GM21447 (cell line): Measurements from ENCODE around the gene HHATL.

ENCODE experiments used
- ATAC-seq: cut with Tn5 transposase; IDR thresholded peaks from one replicate; pipeline ENCODE4 v1.9.1; 2021; ENCODE audit not compliant: unreplicated experiment

Gene HHATL

DNA sequence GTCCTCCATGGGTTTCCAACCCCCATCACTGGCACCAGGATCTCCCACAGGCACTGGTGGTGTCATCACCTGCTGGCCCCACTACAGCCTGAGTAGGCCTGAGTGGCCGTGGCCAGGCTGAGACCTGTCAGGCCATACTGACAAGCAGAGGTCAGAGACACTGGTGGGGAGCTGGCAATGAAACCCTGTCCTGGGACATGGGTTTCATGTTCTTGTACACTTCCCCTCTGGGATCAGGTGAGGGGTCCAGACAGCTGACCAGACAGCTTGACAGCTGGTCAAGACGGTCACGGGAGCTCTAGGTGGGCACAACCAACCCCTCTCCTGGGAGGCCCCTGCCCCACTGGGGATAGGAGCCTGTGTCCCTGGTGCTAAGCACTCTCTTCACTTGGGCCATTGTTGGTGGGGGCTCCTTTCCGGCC lies 36.0 kb downstream of the HHATL start:
- no peak for ATAC-seq

DNA sequence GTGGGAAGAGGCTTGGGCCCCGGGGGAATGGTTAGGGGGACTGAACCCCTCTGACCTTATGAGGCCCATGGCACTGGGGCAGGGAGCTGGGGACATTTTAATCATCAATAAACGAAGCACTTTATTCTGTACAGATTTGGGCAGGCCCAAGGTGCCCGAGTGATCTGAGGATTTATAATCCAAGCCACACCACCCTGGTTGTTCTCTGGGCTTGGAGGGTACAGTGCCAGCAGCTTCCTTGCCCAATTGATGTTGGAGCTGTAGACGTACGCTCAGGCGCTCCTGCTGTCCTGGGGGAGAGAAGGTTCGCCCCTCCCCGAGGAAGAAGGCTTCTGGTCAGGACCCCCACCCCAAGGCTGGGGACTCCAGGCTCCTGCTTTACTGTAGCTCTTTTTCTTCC lies 36.6 kb downstream of the HHATL start:
- no peak for ATAC-seq

DNA sequence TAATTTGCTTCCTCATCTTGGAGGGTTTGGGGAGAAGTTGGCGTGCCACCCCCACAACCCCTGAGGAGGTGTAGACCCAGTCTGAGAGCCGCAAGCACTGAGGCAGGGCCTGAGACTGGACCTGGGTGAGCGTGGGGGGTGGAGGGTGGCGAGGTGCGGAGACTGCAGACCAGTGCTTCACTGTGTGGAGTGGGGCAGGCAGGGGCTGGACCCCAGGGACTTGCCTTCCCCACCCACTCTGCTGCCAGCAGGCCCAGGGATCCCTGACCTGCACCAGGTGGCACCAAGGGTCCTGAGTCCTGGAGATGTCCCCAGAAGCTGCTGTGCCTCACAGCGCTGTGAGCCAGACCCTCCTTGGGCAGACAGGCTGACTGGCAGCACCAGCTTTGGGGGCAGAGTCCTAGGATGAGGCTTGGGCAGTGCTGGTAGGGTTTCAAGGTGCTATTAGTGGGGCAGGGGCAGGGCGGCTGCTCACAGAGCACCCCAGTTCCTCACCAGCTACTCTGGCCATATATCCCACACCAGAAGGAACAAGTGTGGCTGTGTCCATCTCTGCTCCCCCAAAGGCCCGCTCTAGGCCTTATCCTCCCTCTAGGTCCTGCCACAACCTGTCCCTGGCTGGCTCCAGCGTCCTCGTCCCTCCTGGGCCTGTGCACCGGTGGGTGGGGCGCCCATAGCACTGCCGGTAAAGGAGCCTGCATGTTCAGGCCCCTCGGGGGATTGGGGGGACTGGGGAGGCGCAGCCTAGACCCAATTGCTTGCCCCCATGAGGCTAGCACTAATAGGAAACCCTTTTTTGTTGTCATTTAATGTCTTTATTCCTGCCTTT lies 37.3 kb downstream of the HHATL start:
- ATAC-seq = no peak

DNA sequence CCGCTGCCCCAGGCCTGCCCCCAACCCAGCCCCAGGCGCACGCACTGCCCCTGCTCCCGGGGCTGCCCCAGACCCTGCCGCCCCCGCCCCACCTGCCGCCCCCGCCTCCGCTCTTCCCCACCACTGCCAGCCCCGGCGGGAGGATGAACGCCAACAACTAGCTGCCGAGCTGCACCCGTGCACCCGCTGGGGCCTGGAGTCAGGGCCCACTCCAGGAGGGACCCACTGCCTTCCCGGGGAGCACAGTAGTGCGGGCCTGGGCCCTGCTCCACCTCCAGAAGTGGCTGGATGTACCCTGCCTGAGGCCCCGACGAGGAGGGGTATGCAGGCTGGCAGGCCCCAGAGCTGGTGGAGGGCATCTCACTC lies 38.2 kb downstream of the HHATL start:
- ATAC-seq = no peak

DNA sequence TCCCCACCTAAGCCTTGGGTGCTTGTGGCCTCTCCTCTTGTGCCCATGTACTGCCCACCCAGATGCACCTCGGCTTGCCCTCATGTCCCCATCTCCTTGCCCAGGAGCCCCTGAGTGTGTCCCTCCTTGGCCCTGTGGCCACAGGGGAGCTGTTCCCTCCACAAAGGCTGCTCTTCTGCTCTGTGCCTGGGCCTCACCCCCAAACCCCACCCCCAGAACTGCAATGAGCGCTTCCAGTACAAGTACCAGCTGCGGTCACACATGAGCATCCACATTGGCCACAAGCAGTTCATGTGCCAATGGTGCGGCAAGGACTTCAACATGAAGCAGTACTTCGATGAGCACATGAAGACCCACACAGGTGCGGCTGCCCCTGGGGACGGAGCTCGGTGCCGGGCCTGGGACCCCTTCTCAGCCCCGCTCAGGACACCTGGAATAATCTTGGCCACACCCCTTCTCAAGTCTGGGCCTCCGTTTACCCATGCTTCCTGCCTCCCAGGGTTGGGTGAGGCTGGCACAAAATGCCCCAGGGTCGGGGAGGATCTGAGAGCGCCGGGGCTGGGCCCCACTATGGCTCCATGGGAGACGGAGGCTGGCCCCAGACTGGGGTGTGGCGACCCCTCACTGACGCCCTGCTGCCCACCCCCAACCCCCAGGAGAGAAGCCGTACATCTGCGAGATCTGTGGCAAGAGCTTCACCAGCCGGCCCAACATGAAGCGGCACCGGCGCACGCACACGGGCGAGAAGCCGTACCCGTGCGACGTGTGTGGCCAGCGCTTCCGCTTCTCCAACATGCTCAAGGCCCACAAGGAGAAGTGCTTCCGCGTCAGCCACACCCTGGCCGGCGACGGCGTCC lies 38.8 kb downstream of the HHATL start:
- no peak for ATAC-seq

DNA sequence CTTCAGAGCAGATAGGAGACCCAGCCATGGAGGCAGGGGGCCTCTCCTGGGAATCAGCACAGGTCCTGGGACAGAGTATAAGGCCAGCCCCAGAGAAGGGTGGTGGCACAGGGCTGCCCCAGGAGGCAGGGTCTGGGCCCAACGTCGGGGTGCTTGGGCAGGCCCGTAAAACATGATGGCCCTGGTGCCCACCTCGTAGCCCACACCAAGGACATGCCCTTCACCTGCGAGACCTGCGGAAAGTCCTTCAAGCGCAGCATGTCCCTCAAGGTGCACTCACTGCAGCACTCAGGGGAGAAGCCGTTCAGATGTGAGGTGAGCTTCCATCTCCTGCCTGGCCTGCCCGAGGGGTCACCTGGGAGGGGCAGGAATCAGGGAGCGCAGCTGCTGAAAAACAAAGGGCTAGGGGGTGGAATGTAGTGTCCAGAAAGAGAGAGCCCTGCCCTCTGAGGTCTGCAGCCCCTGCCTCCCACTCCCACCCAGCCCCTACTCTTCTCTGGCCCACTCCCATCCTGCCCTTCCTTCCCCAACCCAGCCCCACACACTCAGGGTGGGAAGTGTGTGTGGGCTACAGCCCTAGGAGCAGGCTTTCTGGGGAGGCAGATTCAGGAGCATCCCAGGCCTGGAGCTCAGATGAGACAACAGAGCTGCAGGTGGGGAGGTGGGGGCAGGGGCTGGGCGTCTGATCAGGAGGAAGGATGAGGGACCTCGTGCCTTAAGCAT lies 39.6 kb downstream of the HHATL start:
- no peak for ATAC-seq

DNA sequence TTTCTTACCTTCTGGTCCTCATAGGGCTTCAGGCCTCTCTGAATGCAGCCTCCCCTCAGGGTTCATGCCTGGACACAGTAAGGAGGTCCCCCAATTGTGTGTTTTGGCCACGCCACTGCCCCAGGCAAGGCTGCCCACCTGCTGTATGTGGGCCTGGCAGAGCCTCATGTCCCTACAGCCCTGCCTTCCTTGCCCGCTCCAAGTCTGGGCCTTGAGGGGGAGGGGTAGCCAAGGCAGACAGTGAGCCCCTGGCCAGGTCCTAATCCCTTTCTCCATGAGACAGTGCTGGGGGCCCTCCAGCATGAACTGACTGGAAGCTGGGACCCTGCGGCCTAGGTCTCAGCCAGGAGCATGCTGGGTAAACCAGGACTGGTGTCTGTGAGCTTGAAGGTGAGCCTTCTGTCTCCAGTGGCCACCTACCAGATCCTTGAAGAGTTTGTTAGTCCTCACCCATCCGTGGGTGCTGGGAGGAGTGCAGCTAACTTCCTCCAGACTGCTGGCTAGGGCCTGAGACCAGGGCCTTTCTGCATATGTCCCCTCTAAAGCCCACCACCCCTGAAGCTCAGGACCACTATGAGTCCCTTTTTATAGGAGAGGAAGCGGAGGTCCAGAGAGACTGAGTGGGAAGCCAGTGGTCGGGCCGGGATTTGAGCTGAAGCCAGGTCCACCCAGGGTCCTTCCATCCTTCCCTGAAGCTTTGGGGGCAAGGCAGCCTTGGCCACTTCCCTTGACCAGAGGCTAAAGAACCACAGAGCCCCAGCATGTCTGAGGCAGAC lies 40.4 kb downstream of the HHATL start:
- ATAC-seq = no peak

DNA sequence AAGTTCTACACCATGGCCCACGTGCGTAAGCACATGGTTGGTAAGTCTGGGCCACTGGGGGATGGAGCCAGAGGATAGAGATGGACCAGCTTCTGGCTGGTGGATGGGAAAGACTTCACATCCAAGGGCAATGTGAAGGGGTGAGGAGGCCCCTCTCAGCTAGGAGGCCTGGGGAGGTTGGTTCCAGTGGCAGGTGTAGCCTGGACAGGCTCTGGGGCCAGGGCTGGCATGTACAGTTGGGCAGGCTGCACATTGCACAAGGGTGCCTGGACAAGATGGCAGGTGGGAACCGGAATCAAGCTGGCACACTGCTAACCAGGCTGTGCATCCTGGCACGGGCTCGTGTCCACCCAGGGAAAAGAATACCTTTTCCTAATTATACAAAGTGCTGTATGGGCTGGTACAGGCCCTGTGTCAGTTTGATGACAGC lies 41.0 kb downstream of the HHATL start:
- ATAC-seq = no peak

DNA sequence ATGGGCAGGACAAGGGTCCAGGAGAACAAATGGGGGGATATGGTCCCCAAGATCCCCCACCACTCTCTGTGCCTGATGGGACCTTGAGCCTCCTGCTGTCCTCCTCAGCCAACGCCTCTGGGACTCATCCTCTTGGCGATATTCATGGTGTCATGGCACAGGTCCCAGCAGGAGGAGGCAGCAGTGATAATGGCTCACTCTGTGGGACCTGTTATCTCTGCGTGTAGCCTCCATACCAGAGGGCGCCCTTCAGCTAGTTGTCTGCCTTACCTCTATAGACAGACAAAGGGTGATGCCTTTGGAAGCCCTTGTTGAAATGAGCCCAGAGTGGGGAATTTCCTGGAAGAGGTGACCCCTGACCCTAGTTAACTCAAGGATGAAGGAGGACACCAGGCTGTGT lies 41.7 kb downstream of the HHATL start:
- ATAC-seq = no peak

DNA sequence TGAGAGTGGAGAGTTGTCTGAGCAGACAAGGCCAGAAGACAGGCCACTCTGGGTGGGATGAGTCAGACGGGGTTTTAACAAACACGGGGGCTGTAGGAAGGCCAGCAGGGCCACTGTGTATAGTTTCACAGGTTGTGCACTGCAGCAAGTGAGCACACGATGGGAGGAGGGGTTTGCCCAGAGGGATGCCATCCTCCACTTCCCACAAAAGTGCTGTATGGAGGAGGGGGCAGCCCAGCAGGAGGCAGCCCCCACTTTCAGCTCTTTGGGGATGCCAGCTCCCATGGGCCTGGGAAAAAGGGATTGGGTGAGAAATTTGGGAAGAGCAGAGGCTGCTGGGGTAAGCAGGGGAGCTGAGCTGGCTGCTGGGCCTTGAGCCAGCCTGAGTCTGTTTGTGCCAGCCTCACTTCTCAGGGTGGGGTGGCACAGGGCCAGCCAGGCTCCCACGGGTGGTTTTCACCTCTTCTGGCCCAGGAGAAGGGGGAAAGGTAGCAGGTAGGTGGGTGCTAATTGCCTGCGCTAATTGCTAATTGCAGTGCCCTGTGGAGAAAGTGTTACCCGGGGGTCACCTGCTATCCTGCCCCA lies 42.4 kb downstream of the HHATL start:
- no peak for ATAC-seq

DNA sequence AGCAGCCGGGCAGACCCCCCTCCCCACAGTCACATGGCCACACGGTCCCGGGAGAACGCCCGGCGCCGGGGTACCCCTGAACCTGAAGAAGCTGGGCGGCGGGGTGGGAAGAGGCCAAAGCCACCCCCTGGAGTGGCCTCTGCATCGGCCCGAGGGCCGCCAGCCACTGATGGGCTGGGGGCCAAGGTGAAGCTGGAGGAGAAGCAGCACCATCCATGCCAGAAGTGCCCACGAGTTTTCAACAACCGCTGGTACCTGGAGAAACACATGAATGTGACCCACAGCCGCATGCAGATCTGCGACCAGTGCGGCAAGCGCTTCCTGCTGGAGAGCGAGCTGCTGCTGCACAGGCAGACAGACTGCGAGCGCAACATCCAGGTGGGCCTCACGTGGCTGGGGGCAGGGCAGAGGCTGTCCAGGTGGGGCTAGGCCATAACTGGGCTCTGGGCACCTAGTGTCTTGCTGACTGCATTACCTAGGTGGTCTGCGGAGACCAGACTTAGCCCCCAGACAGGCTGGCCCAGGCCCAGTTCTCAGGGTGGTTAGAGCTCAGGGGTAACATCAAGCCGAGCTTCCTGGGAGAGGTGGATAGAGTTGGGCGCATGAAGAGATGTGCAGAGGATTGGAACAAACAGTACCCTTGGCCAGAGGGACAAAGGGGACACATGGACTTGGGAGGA lies 43.0 kb downstream of the HHATL start:
- no peak for ATAC-seq

DNA sequence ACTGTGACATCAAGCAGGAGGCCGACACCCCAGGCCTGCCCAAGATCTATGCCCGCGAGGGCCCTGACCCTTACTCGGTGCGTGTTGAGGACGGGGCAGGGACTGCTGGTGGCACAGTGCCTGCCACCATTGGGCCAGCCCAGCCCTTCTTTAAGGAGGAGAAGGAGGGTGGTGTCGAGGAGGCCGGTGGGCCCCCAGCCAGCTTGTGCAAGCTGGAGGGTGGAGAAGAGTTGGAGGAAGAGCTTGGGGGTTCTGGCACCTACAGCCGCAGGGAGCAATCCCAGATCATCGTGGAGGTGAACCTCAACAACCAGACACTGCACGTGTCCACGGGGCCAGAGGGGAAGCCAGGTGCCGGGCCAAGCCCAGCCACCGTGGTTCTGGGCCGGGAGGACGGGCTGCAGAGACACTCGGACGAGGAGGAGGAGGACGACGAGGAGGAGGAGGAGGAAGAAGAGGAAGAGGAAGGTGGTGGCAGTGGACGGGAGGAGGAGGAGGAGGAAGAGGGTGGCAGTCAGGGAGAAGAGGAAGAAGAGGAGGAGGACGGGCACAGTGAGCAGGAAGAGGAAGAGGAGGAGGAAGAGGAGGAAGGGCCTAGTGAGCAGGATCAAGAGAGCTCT lies 43.7 kb downstream of the HHATL start:
- ATAC-seq = no peak

DNA sequence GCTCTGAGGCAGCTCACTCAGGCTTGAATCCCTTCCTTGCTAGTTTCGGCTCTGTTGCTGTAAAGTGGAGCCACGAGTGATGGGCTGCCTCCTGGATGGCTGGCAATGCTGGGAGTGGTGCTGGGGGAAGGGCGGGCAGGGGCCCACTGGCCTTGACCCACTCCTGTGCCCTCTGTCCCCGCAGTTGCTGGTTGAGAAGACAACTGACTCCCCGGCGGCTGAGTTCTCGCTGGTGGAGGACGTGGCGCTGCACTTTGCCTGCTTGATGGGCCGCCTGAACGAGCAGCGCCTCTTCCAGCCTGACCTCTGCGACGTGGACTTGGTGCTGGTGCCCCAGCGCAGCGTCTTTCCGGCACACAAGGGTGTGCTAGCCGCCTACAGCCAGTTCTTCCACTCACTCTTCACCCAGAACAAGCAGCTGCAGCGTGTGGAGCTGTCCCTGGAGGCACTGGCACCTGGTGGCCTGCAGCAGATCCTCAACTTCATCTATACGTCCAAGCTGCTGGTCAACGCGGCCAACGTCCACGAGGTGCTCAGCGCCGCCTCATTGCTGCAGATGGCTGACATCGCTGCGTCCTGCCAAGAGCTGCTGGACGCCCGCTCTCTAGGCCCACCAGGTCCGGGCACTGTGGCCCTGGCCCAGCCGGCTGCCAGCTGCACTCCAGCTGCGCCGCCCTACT lies 44.4 kb downstream of the HHATL start:
- no peak for ATAC-seq

DNA sequence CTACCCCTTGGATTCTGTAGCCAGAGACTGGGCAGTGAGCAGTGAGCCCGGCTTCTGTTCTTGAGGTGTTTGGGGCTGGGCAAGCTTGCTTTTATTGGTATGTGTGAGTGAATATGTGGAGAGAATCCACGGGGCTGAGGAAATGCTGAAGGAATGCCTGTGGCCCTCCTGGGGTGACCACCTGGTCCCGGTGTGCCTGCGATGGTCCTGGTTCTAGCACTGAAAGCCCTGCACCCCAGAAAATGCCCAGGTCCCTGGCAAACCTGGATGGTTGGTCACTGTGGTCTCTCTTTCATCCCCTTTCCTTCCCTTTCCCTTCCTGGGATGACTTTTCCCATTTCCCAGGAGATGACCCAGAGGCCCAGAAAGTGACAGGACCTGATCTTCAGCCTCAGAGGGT lies 44.9 kb downstream of the HHATL start:
- ATAC-seq = no peak

DNA sequence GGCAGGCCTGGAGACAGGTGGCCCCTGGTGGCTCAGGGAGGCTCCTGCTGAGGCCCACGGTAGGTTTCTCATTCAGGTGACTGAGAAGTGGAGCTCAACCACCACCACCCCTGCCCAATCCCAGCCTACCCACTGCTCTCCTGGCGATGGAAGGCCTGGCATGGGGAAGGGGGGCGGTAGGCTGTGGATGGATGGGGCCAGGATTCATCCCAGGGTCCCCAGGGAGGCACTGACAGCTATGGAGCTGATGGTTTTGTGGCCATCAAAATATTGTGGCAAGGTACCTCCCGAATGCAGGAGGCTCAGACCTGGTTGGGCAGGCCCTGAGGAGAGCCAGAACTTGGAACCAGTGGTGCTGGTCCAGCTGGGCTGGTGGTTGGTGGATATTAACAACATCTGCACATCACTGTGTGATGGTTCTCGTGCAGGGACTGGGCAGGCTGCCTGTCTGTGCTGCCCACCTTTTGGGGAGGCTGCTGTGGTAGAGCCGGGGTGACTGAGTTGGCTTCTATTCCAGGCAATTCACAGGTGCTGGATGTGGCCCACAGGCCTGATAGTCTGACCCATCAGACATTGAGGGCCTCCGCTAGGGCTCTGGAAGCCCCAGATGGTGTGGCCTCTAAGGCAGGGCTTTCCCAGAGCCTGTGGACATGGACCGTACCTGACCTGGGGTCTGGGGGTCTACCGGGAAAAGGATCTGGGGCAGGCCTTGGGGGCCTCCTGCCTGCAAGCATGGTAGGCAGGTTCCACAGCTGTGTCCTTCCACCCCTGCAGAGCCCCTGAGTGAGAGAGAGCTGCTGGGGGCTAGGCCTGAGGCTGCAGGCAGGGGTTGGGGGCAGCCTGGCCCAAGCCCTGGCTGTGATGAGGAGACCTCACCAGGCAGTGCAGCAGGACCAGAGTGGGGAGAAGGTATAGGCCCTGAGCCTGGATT lies 45.7 kb downstream of the HHATL start:
- ATAC-seq = no peak

DNA sequence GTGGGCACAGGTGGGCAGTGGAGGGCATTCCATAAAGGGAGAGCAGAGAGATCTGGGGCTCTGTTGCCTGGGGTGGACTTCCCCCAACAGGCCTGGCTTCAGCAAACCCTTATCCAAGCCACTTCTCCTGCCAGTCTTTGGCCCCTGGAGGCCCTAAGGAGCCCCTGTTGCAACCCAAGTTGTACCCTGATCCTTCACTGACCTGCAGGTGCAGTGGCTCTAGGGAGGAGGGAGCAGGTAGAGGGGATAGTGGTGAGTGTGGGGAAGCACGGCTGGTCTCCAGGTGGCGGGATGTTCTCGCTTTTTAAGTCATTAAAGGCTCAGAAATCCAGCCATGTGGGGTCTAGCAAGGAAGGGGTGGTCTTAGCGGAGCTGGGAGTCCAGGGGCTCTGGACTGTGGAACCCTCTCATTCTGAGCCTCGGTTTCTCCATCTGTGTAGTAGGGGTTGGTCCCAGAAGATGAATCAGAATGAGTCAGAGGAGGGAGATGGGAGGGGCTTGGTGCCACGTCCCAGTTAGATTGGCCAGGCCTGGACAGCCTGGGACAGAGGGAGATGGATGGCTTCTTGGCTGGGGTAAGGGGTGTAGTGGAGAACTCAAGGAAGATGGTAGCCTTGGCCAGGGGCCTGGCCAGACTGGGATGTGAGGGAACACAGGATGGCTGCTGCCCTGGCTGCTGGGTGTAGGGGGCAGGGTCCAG lies 46.5 kb downstream of the HHATL start:
- no peak for ATAC-seq

DNA sequence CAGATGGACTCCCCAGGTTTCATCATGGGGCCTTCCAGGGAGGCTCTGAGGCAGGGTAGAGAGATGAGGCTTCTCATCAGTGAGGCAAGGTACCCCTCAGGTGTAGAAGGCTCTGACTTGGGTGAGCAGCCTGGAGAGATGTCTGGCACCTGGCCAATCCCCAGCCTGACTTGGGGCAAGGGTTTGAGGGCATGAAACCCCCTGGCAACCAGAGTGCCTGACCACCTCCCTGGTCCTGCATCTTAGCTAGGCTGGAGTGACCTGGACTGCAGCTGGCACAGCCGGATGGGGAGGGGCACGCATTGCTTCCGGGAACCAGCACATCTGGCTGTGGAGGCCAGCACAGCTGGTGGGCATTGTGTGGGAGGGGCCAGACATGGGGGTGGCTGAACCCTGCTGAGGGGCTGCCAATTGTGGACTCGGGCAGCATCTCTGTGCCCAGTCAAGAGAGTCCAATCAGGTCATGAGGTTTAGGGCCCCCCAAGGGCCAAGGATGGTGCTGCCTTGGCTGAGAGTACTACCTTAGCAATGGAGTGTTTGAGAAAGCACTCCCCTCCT lies 47.2 kb downstream of the HHATL start:
- ATAC-seq = no peak
